Lower leg skin (tissue), 4 donors: Measurements from ENCODE around the gene TMPRSS5. TPM values are rescaled to one million over a fixed set of nuclear protein-coding genes. Genes with fewer than 3 reads are reported as not detected.
"Not testable (repeated sequence)": the region's sequence is repeated elsewhere in the genome, so short reads cannot be mapped to it uniquely, and the experiment has no call there.

Experiments
- DNase-seq, 2 donors: peaks; one replicate each; pipeline ENCODE4 v3.0.0-alpha.2; 2019; ENCODE audit warnings: low spot score in 2 of 2
- H3K4me3 ChIP-seq: fragments of 200-600 bp; sonication (generic); 2 replicates; pipeline ENCODE4 v1.5.1; 2017; ENCODE audit warnings: mild to moderate bottlenecking, low read depth; ENCODE audit not compliant: poor library complexity, severe bottlenecking
- CTCF ChIP-seq, 3 donors: fragments of 450-650 bp; IDR thresholded peaks; one replicate each; pipeline ENCODE4 v1.5.1; 2016; ENCODE audit warnings: antibody characterized with exemption in 3 of 3, mild to moderate bottlenecking in 3 of 3, moderate library complexity in 2 of 3
- POLR2A ChIP-seq, 2 donors: fragments of 450-650 bp; IDR thresholded peaks; one replicate each; pipeline ENCODE4 v1.6.1; 2016 to 2017; ENCODE audit warnings: antibody characterized with exemption in 2 of 2, mild to moderate bottlenecking in 1 of 2, moderate library complexity in 1 of 2
- WGBS, 2 donors: methylation state at CpG; one replicate each; pipeline ENCODE4 v1.1.5; 2018; 5-methylcytosine and 5-hydroxymethylcytosine counted together
- intact Hi-C: fragments of 100-400 bp; cut with DNase I; formaldehyde crosslinking; loops from one replicate; pipeline ENCODE4 v1.15.0; 2023; ENCODE audit warnings: low total_unique reads
- total RNA-seq, 4 donors: library from RNA; depleted of rRNA; stranded (reverse); fragments of >200 nt; gene quantifications; one replicate each; pipeline ENCODE4 v1.1.0, GENCODE V29; 2016

TMPRSS5 gene
- total RNA-seq, 4 donors from 2014 or later: 1.1 to 4.2 (median 3.0) TPM

GRCh38 chr11:113710989-113711388 is 4.9 kb upstream of the TMPRSS5 start:
- H3K4me3 ChIP-seq: no peak overlapping the region
- DNase-seq: no peak
- 88 to 93% methylated on average over 1 of the region's 1 CpG for WGBS, 2 donors
- no peak for TF ChIP-seq POLR2A (IDR thresholded peaks at IDR 0.05)
- no peak for TF ChIP-seq CTCF (IDR thresholded peaks at IDR 0.05)
- intact Hi-C loops: no loop called here

- DNase-seq, intact Hi-C loops, H3K4me3 ChIP-seq: not testable (repeated sequence)
- 96 to 100% methylated on average over 1 of the region's 1 CpG for WGBS, 2 donors
Measured at GRCh38 chr11:113703551-113703950, 2.6 kb downstream of the TMPRSS5 start.

GRCh38 chr11:113701491-113701890 is 4.6 kb downstream of the TMPRSS5 start:
- no peak overlapping the region for H3K4me3 ChIP-seq
- TF ChIP-seq CTCF (IDR thresholded peaks at IDR 0.05) (no peak), POLR2A (IDR thresholded peaks at IDR 0.05) (no peak)
- WGBS, 2 donors: 91 to 97% methylated on average over 1 of the region's 1 CpG
- no peak for DNase-seq
- intact Hi-C loops: no loop called here

- intact Hi-C loops: loop anchor here (5.0 kb wide), 1 partner anchor 491 kb away; no protein-coding TSS in a partner anchor
- H3K4me3 ChIP-seq: no peak overlapping the region
- no peak for TF ChIP-seq POLR2A (IDR thresholded peaks at IDR 0.05)
- TF ChIP-seq CTCF (IDR thresholded peaks at IDR 0.05): no peak
- 66 to 81% methylated on average over 3 of the region's 3 CpGs for WGBS, 2 donors
- no peak for DNase-seq
Measured at GRCh38 chr11:113698515-113698914, 7.6 kb downstream of the TMPRSS5 start.

- no peak for DNase-seq
- H3K4me3 ChIP-seq: no peak overlapping the region
- TF ChIP-seq POLR2A (IDR thresholded peaks at IDR 0.05): no peak
- intact Hi-C loops: loop anchor here (5.0 kb wide), 1 partner anchor 491 kb away; no protein-coding TSS in a partner anchor
- WGBS, 2 donors: 86 to 92% methylated on average over 7 of the region's 7 CpGs
Measured at GRCh38 chr11:113697756-113698407, 8.2 kb downstream of the TMPRSS5 start.

- TF ChIP-seq CTCF (IDR thresholded peaks at IDR 0.05) (no peak), POLR2A (IDR thresholded peaks at IDR 0.05) (no peak)
- WGBS, 2 donors: 91 to 97% methylated on average over 5 of the region's 5 CpGs
- no peak for DNase-seq
- no peak overlapping the region for H3K4me3 ChIP-seq
- intact Hi-C loops: loop anchor here (5.0 kb wide), 1 partner anchor 490 kb away; no protein-coding TSS in a partner anchor
Measured at GRCh38 chr11:113697111-113697510, 9.0 kb downstream of the TMPRSS5 start.

- intact Hi-C loops: loop anchor here (5.0 kb wide), 1 partner anchor 488 kb away; no protein-coding TSS in a partner anchor
- no peak overlapping the region for H3K4me3 ChIP-seq
- TF ChIP-seq CTCF (IDR thresholded peaks at IDR 0.05): no peak
- TF ChIP-seq POLR2A (IDR thresholded peaks at IDR 0.05): no peak
- DNase-seq: no peak
- 91% methylated on average over 4 of the region's 4 CpGs for WGBS, 2 donors
Measured at GRCh38 chr11:113695207-113695606, 10.9 kb downstream of the TMPRSS5 start.
